ENCODE data around the gene GALNT17.

DNA sequence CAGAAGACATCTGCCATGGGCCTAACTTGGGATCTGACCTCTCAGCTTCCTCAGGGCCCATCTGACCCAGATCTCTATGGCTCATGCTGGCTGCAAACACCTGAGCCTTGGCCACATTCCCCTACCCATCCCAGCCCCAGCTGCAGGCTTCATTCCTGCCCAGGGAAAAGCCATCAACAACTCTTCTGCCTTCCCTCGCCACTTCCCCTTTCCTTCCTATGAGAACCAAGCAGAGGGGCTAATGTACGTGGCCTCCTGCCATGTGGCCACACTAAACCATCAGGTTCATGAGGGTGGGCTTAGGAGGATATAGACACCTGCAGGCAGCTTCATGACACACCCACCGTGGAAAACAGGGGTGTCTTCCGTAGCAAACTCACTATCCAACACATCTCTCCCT, 312.2 kb downstream of the GALNT17 start:
- TF ChIP-seq POLR2A (IDR thresholded peaks at IDR 0.05; ENCODE audit: low read length) (no peak), GATA1 (IDR thresholded peaks at IDR 0.05; ENCODE audit: low read depth, low read length) (no peak)

Measured in erythroblast (primary cell).